K562 (cell line): ENCODE measurements around the gene KIF21A. TPM values are rescaled to one million over a fixed set of nuclear protein-coding genes. Genes with fewer than 3 reads are reported as not detected.

Experiments used
- ATAC-seq: fragments of 200-7000 bp; cut with Tn5 transposase; 3 replicates; pipeline ENCODE4 v1.9.1; 2020; ENCODE audit warnings: moderate library complexity
- BruUV-seq: library from RNA; stranded (reverse); fragments of 400-500 nt; replicated peaks from 2 replicates; lab custom pipeline; 2021; lab: Mats Ljungman, UMichigan
- CTCF ChIA-PET: fragments of 300-600 bp; formaldehyde crosslinking; extraction: SDS; loops from one replicate; lab custom pipeline; 2021; ENCODE audit warnings: low intra/inter-chr PET ratio; lab: Yijun Ruan, JAX
- POLR2A ChIA-PET: fragments of 300-600, 350-650 bp; sonication (Branson Sonifier 250); formaldehyde crosslinking; extraction: SDS; loops from one replicate; lab custom pipeline; 2021; ENCODE audit warnings: antibody characterized with exemption, inconsistent platforms; lab: Yijun Ruan, JAX
- DNase-seq, 4 experiments: peaks; one replicate each; pipeline versions ENCODE4 v3.0.0 to v3.0.0-alpha.2; 2011 to 2018; ENCODE audit warnings: low spot score in 3 of 4, mixed read lengths in 3 of 4; ENCODE audit errors: extremely low read depth in 1 of 4
- FAIRE-seq: peaks from 2 replicates; lab custom pipeline; 2011; peaks lifted over from hg19 to GRCh38; lab: Jason Lieb, UNC
- H2AFZ ChIP-seq: 2 replicates; pipeline ENCODE4 v1.6.0; 2011; ENCODE audit warnings: low read depth, low read length, control low read depth, inconsistent platforms
- H3K27ac ChIP-seq: fragments of 200-600 bp; 3 replicates; pipeline ENCODE4 v1.8.0; 2011; ENCODE audit warnings: low read depth, mild to moderate bottlenecking, control low read depth, inconsistent platforms, low read length, moderate library complexity, mixed read lengths; ENCODE audit errors: extremely low read depth
- H3K27me3 ChIP-seq, 2 experiments: fragments of 300-600 bp in 1 of 2; 2 replicates in 1 of 2; 3 replicates in 1 of 2; pipeline versions ENCODE4 v1.6.0 to v1.8.0; 2011; ENCODE audit warnings: inconsistent platforms in 2 of 2, low read length in 2 of 2, mild to moderate bottlenecking in 1 of 2, mixed read lengths in 1 of 2, moderate library complexity in 1 of 2; ENCODE audit not compliant: control insufficient read depth in 2 of 2, insufficient read depth in 2 of 2
- H3K36me3 ChIP-seq: fragments of 300-600 bp; 3 replicates; pipeline ENCODE4 v1.8.0; 2011; ENCODE audit warnings: mild to moderate bottlenecking, low read length, inconsistent platforms; ENCODE audit not compliant: control insufficient read depth, insufficient read depth
- H3K4me1 ChIP-seq, 2 experiments: fragments of 200-600 bp in 1 of 2; replicated peaks in 1 of 2; 2 replicates in 1 of 2; 3 replicates in 1 of 2; pipeline versions ENCODE4 v1.5.1 to v1.8.0; 2011; ENCODE audit warnings: inconsistent platforms in 2 of 2, low read length in 2 of 2, mild to moderate bottlenecking in 1 of 2, mixed read lengths in 1 of 2, moderate library complexity in 1 of 2; ENCODE audit not compliant: control insufficient read depth in 2 of 2, insufficient read depth in 2 of 2
- H3K4me2 ChIP-seq: 2 replicates; pipeline ENCODE4 v1.6.1; 2011; ENCODE audit warnings: low read length, control low read depth, inconsistent platforms, mixed read lengths; ENCODE audit not compliant: insufficient read depth
- H3K4me3 ChIP-seq: fragments of 200-600 bp; sonication (generic), shearing (Covaris generic); 2 replicates; pipeline ENCODE4 v1.5.1; 2016; ENCODE audit warnings: control low read depth, inconsistent platforms
- H3K79me2 ChIP-seq: fragments of 200-600 bp; 3 replicates; pipeline ENCODE4 v1.8.0; 2011; ENCODE audit warnings: low read length, inconsistent platforms; ENCODE audit not compliant: control insufficient read depth, insufficient read depth
- H3K9ac ChIP-seq, 2 experiments: 2 replicates each; pipeline versions ENCODE4 v1.6.0 to v1.6.1; 2011; ENCODE audit warnings: low read depth in 2 of 2, low read length in 2 of 2, control low read depth in 1 of 2, inconsistent platforms in 1 of 2, mild to moderate bottlenecking in 1 of 2, mixed read lengths in 1 of 2; ENCODE audit not compliant: insufficient read depth in 1 of 2
- H3K9me1 ChIP-seq: one replicate; pipeline ENCODE4 v1.6.0; 2011; ENCODE audit warnings: inconsistent platforms, mild to moderate bottlenecking, low read length, moderate library complexity; ENCODE audit not compliant: control insufficient read depth, insufficient read depth
- H3K9me3 ChIP-seq: replicated peaks from 2 replicates; pipeline ENCODE4 v1.5.1; 2011; ENCODE audit warnings: low read depth, low read length, inconsistent platforms; ENCODE audit not compliant: control insufficient read depth, insufficient read depth
- H4K20me1 ChIP-seq: replicated peaks from 2 replicates; pipeline ENCODE4 v1.6.1; 2011; ENCODE audit warnings: low read length, inconsistent platforms, mixed read lengths; ENCODE audit not compliant: control insufficient read depth, insufficient read depth
- RNF219 ChIP-seq: fragments of 250-450 bp; sonication (Bioruptor Pico); IDR thresholded peaks from 2 replicates; pipeline ENCODE4 v1.5.0; 2022; ENCODE audit warnings: mild to moderate bottlenecking
- WGBS: fragments of 100-300 bp; shearing (Covaris generic); methylation state at CpG from one replicate; pipeline ENCODE4 v1.1.6; 2016; ENCODE audit warnings: low coverage, mixed read lengths; ENCODE audit not compliant: insufficient coverage; ENCODE audit errors: missing lambda C conversion rate; 5-methylcytosine and 5-hydroxymethylcytosine counted together
- in situ Hi-C: fragments of 300-500 bp; cut with MboI; formaldehyde crosslinking; loops from 4 replicates; pipeline ENCODE4 v1.15.0; 2018; ENCODE audit warnings: inconsistent platforms, mixed read lengths
- intact Hi-C: fragments of 100-400 bp; cut with micrococcal nuclease; formaldehyde crosslinking; loops from 2 replicates; pipeline ENCODE4 v1.14.2; 2022
- polyA plus RNA-seq, 8 experiments: library from polyadenylated mRNA; depleted of rRNA in 4 of 8; stranded (reverse) in 5 of 8; unstranded in 3 of 8; fragments of >200 nt; fragmentation: Nextera tagmentation in 2 of 8; fragmentation: Illumina TruSeq in 1 of 8; extraction: Ambion mirVana in 2 of 8; extraction: Trizol in 1 of 8; gene quantifications; 2 replicates each; pipeline versions ENCODE4 v1.2.1 to v1.2.3, GENCODE V29; 2011 to 2014; ENCODE audit warnings: inconsistent platforms in 1 of 8, missing spikeins in 1 of 8
- total RNA-seq, 7 experiments: library from RNA; depleted of rRNA in 6 of 7; stranded (reverse); fragments of >200 nt in 6 of 7; fragmentation: Illumina TruSeq in 2 of 7; extraction: Trizol in 2 of 7; gene quantifications; 2 replicates each; pipeline versions ENCODE4 v1.2.1 to v1.2.3, GENCODE V29; 2011 to 2021; ENCODE audit warnings: low replicate concordance in 1 of 7
- TF ChIP-seq, protein P1 (sequence below), 3 experiments: IDR thresholded peaks in 2 of 3; conservative IDR thresholded peaks in 1 of 3; 2 replicates each; pipeline ENCODE4 v1.5.1; 2011 to 2012; ENCODE audit warnings: low read length in 3 of 3, mild to moderate bottlenecking in 3 of 3, control low read depth in 2 of 3, improper control_type of control experiment in 1 of 3, inconsistent platforms in 1 of 3, low read depth in 1 of 3, mixed read lengths in 1 of 3, moderate library complexity in 1 of 3; ENCODE audit not compliant: insufficient read depth in 2 of 3

The KIF21A gene
- total and polyA plus RNA-seq, 9 of the 15 experiments (the other 6 are each of a cell fraction or from before 2014, with no cell fraction given): 17.7 to 45.0 (median 30.3) TPM

GRCh38 chr12:39476121-39476520 lies 33.2 kb upstream of the KIF21A start:
- DNase-seq: no peak
- H2AFZ ChIP-seq: no peak overlapping the region
- H3K4me3 ChIP-seq: no peak overlapping the region
- CTCF ChIA-PET: no interaction called here
- no peaks in the 10 kb centered on the region for H3K9me1 ChIP-seq
- no peak for FAIRE-seq
- no TSS peak for BruUV-seq
- ATAC-seq: peak; percentile 85
- H3K79me2 ChIP-seq: no peaks in the 10 kb centered on the region
- peaks cover 2% of the 10 kb centered on the region; the same call in 1 of the 2 replicates for H3K9me3 ChIP-seq
- 59% methylated on average over 4 of the region's 4 CpGs for WGBS
- no peak overlapping the region for H3K4me2 ChIP-seq
- H3K9ac ChIP-seq: no peak overlapping the region
- H3K4me1 ChIP-seq: peaks cover 0 to 3% of the 10 kb centered on the region in 2 experiments; a peak in 1 of 5 replicates
- H4K20me1 ChIP-seq: no peaks in the 10 kb centered on the region
- POLR2A ChIA-PET: interaction anchor here (0.9 kb wide), 1 partner anchor 18 kb away, joined by 5 read pairs; no protein-coding TSS in a partner anchor
- in situ Hi-C loops (no loop called here), intact Hi-C loops (no loop called here)
- H3K27me3 ChIP-seq: no peaks in the 10 kb centered on the region
- TF ChIP-seq, protein P1, sequence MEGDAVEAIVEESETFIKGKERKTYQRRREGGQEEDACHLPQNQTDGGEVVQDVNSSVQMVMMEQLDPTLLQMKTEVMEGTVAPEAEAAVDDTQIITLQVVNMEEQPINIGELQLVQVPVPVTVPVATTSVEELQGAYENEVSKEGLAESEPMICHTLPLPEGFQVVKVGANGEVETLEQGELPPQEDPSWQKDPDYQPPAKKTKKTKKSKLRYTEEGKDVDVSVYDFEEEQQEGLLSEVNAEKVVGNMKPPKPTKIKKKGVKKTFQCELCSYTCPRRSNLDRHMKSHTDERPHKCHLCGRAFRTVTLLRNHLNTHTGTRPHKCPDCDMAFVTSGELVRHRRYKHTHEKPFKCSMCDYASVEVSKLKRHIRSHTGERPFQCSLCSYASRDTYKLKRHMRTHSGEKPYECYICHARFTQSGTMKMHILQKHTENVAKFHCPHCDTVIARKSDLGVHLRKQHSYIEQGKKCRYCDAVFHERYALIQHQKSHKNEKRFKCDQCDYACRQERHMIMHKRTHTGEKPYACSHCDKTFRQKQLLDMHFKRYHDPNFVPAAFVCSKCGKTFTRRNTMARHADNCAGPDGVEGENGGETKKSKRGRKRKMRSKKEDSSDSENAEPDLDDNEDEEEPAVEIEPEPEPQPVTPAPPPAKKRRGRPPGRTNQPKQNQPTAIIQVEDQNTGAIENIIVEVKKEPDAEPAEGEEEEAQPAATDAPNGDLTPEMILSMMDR (IDR thresholded peaks at IDR 0.05 in 2 of 3, conservative IDR thresholded peaks at IDR 0.05 in 1 of 3; ENCODE audit: insufficient read depth in 2 of 3, low read depth in 1 of 3, low read length in 3 of 3): peak in 1 of 3 experiments; percentile 23; a peak in 2 of 6 replicates
- TF ChIP-seq RNF219 (CRISPR knock-in tag): no peak
- H3K36me3 ChIP-seq: no peaks in the 10 kb centered on the region
- H3K27ac ChIP-seq: no peak overlapping the region
